ENCODE results near the gene IDUA. TPM values are rescaled to one million over a fixed set of nuclear protein-coding genes. Genes with fewer than 3 reads are reported as not detected.

IDUA gene
- total and polyA plus RNA-seq, 2 experiments from 2014 or later: 26.4 to 30.7 TPM

GRCh38 chr4:987624-988513 lies 1.0 kb downstream of the IDUA start:
- Histone ChIP-seq H3K27ac (peak overlapping the region; percentile 42; the same call in 1 of the 2 replicates), H3K4me1 (ENCODE audit: insufficient read depth) (peaks cover 17% of the 10 kb centered on the region), H3F3A (ENCODE audit: insufficient read depth) (0 out of 2 replicates have a peak, but pooled peaks cover 10% of the 10 kb centered on the region), H3K9ac (peak overlapping the region; percentile 78), H3K9me2 (ENCODE audit: insufficient read depth) (no peaks in the 10 kb centered on the region), H3K79me2 (ENCODE audit: insufficient read depth) (no peaks in the 10 kb centered on the region), H3K4me2 (ENCODE audit: unreplicated experiment) (peak overlapping the region; percentile 81), H3K4me3 (peak overlapping the region; percentile 79), H3K9me3 (ENCODE audit: low read depth) (no peaks in the 10 kb centered on the region), H4K20me1 (ENCODE audit: insufficient read depth) (no peaks in the 10 kb centered on the region), H3K27me3 (replicated peaks; ENCODE audit: insufficient read depth) (no peaks in the 10 kb centered on the region), H2AFZ (peak overlapping the region; percentile 86), H3K36me3 (ENCODE audit: low read depth) (no peaks in the 10 kb centered on the region)
- DNase-seq: peak; percentile 86
- in situ Hi-C loops (cut with MboI): no loop called here
- no peak for TF ChIP-seq EZH2phosphoT487 (IDR thresholded peaks at IDR 0.05; ENCODE audit: insufficient read depth, low read depth)
- no peak for TF ChIP-seq EZH2 (IDR thresholded peaks at IDR 0.05; ENCODE audit: insufficient read depth, poor library complexity, severe bottlenecking)
- 65 to 66% methylated on average over 32 to 35 of the region's 37 CpGs for WGBS, 2 experiments (ENCODE audit: low coverage in 1 of 2, low lambda C conversion rate in 2 of 2, missing lambda C conversion rate in 2 of 2)

GRCh38 chr4:988726-989721 lies 2.2 kb downstream of the IDUA start:
- Histone ChIP-seq H3F3A (ENCODE audit: insufficient read depth) (0 out of 2 replicates have a peak, but pooled peaks cover 10% of the 10 kb centered on the region), H3K4me3 (no peak overlapping the region), H3K4me1 (ENCODE audit: insufficient read depth) (peaks cover 17% of the 10 kb centered on the region), H3K4me2 (ENCODE audit: unreplicated experiment) (no peak overlapping the region), H3K27me3 (replicated peaks; ENCODE audit: insufficient read depth) (no peaks in the 10 kb centered on the region), H3K79me2 (ENCODE audit: insufficient read depth) (no peaks in the 10 kb centered on the region), H3K9ac (no peak overlapping the region), H3K9me3 (ENCODE audit: low read depth) (no peaks in the 10 kb centered on the region), H3K36me3 (ENCODE audit: low read depth) (no peaks in the 10 kb centered on the region), H2AFZ (no peak overlapping the region), H4K20me1 (ENCODE audit: insufficient read depth) (no peaks in the 10 kb centered on the region), H3K9me2 (ENCODE audit: insufficient read depth) (no peaks in the 10 kb centered on the region), H3K27ac (no peak overlapping the region)
- in situ Hi-C loops (cut with MboI): no loop called here
- no peak for TF ChIP-seq EZH2phosphoT487 (IDR thresholded peaks at IDR 0.05; ENCODE audit: insufficient read depth, low read depth)
- TF ChIP-seq EZH2 (IDR thresholded peaks at IDR 0.05; ENCODE audit: insufficient read depth, poor library complexity, severe bottlenecking): no peak
- no peak for DNase-seq
- WGBS, 2 experiments (ENCODE audit: low coverage in 1 of 2, low lambda C conversion rate in 2 of 2, missing lambda C conversion rate in 2 of 2): 94 to 95% methylated on average over 54 to 68 of the region's 69 CpGs

GRCh38 chr4:989722-990471 lies 3.1 kb downstream of the IDUA start:
- TF ChIP-seq EZH2 (IDR thresholded peaks at IDR 0.05; ENCODE audit: insufficient read depth, poor library complexity, severe bottlenecking) (no peak), EZH2phosphoT487 (IDR thresholded peaks at IDR 0.05; ENCODE audit: insufficient read depth, low read depth) (no peak)
- Histone ChIP-seq H4K20me1 (ENCODE audit: insufficient read depth) (no peaks in the 10 kb centered on the region), H3K9me2 (ENCODE audit: insufficient read depth) (no peaks in the 10 kb centered on the region), H3K27me3 (replicated peaks; ENCODE audit: insufficient read depth) (no peaks in the 10 kb centered on the region), H3K9me3 (ENCODE audit: low read depth) (no peaks in the 10 kb centered on the region), H3K4me3 (no peak overlapping the region), H3K79me2 (ENCODE audit: insufficient read depth) (no peaks in the 10 kb centered on the region), H3K4me2 (ENCODE audit: unreplicated experiment) (no peak overlapping the region), H3K36me3 (ENCODE audit: low read depth) (no peaks in the 10 kb centered on the region), H3K27ac (no peak overlapping the region), H3F3A (ENCODE audit: insufficient read depth) (0 out of 2 replicates have a peak, but pooled peaks cover 10% of the 10 kb centered on the region), H3K4me1 (ENCODE audit: insufficient read depth) (peaks cover 15% of the 10 kb centered on the region), H2AFZ (no peak overlapping the region), H3K9ac (no peak overlapping the region)
- DNase-seq: no peak
- in situ Hi-C loops (cut with MboI): no loop called here
- WGBS, 2 experiments (ENCODE audit: low coverage in 1 of 2, low lambda C conversion rate in 2 of 2, missing lambda C conversion rate in 2 of 2): 95 to 97% methylated on average over 53 to 58 of the region's 58 CpGs
